OCI-LY3 (cell line): ENCODE data around the gene ARSI.

Experiments
- CTCF ChIP-seq: fragments of 200-600, 300-600 bp; sonication (generic); IDR thresholded peaks from 2 replicates; pipeline ENCODE4 v1.5.1; 2014; ENCODE audit warnings: antibody characterized with exemption, low read length, low read depth
- EZH2phosphoT487 ChIP-seq: fragments of 200-600 bp; shearing (Covaris generic); IDR thresholded peaks from 2 replicates; pipeline ENCODE4 v1.6.1; 2018; ENCODE audit warnings: antibody characterized with exemption, mixed run types, low read depth

- TF ChIP-seq CTCF: no peak
- no peak for TF ChIP-seq EZH2phosphoT487
Measured at GRCh38 chr5:150288791-150289190, 13.9 kb downstream of the ARSI start.
